Stimulated activated CD4-positive, alpha-beta T cell treated with anti-CD3 and anti-CD28 coated beads, Interleukin-4, amount 100 ng/mL, for 24 hours (primary cell): ENCODE results near the gene HEPACAM2.

Experiments used
- DNase-seq: peaks from one replicate; pipeline ENCODE4 v3.0.0-alpha.2; 2020

HEPACAM2 gene

DNA sequence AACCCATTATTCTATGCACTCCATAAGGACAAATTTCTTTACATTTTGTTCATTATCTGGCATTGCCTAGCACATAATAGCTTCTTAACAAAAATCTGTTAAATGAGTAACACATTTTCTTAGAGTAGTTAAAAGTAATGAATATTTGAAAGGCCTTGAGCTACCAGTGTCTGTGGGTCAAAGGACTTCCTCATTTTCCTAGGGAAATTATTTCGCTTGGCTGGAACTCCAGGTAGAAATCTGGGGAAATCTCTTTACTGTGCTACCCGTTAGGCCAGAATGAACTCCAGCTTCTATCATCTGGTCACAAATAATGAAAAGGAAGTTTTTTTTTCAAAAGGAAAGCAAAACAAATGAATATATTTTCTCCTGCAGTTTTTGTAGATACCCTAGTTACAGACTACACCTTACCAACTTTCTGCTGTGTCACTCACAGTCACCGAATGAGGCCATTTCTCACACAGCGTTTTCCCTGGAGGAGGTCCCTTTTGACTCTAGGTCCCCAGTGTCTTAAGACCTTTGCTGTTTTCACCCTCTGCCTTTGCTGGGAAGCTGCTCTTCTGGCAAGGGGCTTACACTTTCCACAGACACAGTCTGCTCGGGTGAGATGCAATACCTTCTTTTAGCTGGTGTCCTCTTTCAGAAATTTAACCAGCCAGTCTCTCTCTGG is 79.7 kb downstream of the HEPACAM2 start:
- no peak for DNase-seq

DNA sequence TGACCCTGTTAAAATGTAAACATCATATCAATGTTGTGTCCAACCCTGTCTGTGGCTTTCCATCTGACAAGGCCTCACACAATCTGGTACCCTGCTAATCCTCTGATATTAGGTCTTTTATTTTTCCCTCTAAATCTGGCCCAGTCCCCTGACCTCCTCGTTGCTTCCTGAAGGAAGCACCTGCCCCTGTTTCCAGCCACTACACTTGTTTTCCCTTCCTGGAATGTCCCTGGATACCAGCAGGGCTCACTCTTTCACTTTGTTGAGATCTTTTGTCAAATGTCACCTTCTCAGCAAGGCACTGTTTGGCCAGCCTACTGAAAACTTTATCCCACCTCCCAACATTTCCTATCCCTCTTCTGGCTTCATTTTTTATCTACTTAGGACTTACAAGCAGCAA is 80.2 kb downstream of the HEPACAM2 start:
- DNase-seq: no peak

DNA sequence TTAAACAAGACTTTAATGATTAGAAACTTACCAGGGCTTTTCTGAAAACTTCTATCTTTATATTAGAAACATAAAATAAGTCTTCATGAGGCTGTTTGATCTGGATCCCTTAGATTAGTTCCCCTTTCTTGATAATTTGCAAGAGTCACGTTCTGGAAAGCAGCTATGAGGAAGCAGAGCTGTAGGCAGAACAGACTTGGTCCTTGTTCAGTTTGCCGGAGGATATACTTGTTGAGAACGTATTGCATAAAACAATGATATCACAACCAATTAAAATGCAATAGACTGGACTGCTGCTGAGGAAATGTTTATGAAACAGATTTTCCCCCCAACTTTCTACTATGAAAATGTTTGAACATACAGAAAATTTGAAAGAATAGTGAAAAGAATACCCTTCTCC is 80.9 kb downstream of the HEPACAM2 start:
- no peak for DNase-seq

DNA sequence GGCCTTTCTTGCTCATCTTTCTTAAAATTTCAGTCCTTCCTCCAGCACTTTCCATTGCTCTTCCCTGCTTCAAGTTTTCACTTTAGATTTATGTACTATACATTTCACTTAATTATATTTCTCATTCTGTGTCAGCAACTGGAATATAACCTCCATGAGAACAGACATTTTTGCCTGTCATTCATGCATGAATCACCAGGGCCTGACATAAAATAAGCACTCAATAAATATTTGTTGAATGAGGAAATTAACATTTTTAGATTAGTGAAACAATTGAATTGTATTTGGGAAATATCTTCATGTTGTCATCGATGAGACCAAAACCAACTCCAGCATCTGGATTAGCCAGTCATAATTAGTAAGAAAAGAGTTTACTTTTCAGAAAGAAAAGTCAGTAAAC is 84.1 kb downstream of the HEPACAM2 start:
- DNase-seq: no peak

DNA sequence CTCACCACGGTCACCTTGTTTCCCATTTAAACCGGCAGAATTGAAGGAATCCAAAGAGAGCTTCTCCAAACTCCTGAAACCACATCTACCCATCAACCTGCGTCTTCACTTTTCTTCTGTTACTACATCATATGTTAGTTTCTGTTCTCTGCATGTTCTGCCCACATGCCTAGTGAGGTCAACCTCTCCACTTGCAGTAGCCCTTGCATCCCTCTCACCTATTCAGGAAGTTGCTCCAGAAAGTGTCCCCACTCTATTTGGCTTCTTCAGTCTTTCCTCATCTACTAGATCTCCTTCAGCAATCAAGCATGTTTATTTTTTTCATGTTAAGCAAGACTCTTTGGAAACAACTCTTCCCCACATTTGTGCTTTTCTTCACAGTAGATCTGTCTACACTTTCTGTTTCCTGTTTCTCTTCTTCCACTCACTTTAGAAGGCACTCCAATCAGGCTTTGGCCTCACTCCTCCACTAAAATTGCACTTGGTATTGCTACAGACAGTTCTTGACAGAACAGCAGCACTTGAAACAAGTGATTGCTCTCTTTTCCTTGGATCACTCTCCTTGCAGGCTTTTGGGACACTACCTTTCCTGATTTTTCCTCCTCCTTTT is 85.6 kb downstream of the HEPACAM2 start:
- DNase-seq: no peak

DNA sequence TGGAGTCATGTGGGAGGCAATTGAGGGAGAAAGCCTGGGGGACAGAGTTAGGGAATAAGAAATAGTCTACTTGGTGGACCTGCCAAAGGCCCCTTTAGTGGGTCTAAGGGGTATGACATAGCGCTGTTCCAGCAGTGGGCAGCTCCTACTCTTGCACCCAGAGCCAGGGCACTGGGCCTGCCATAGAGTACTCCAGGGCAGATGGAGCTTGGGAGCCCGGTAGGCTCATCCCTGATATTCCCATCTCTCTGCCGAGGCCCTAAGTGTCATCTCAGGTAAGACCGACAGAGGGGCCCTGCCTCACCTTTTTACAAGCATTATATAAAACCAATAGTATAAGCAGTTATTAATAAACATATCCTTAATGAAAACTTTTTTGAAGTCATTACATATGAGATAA is 87.7 kb downstream of the HEPACAM2 start:
- no peak for DNase-seq
